Measurements from ENCODE around the gene SHROOM1.

GRCh38 chr5:132812781-132813598 is 17.5 kb downstream of the SHROOM1 start, which contains the start of gene SOWAHA:
- no peak for TF ChIP-seq SP2 (IDR thresholded peaks at IDR 0.05; ENCODE audit: low read length)
- TF ChIP-seq HDAC2 (IDR thresholded peaks at IDR 0.05; ENCODE audit: borderline replicate concordance in 1 of 2, low read depth in 2 of 2, low read length in 2 of 2): no peak
- no peak for TF ChIP-seq CTCF (IDR thresholded peaks at IDR 0.05; ENCODE audit: control extremely low read depth in 1 of 3, insufficient read depth in 1 of 3, low read depth in 1 of 3, low read length in 3 of 3)
- TF ChIP-seq KDM4A (IDR thresholded peaks at IDR 0.05; ENCODE audit: low read depth, low read length, severe bottlenecking): no peak
- no peak for TF ChIP-seq EP300 (IDR thresholded peaks at IDR 0.05; ENCODE audit: borderline replicate concordance in 1 of 2, low read depth in 2 of 2, low read length in 2 of 2)
- no peak for TF ChIP-seq BRCA1 (IDR thresholded peaks at IDR 0.05; ENCODE audit: low read depth, low read length)
- TF ChIP-seq ATF2 (IDR thresholded peaks at IDR 0.05; ENCODE audit: low read length): no peak
- no peak for TF ChIP-seq RNF2 (IDR thresholded peaks at IDR 0.05; ENCODE audit: borderline replicate concordance, low read depth, low read length, missing control alignments, poor library complexity, severe bottlenecking)
- TF ChIP-seq EZH2 (IDR thresholded peaks at IDR 0.05; ENCODE audit: low read depth, low read length, severe bottlenecking): no peak
- no peak for TF ChIP-seq POLR2A (IDR thresholded peaks at IDR 0.05; ENCODE audit: control extremely low read depth in 1 of 2, low read depth in 2 of 2, low read length in 2 of 2)
- no peak for TF ChIP-seq POLR2AphosphoS5 (IDR thresholded peaks at IDR 0.05; ENCODE audit: low read depth, low read length)
- TF ChIP-seq GABPA (IDR thresholded peaks at IDR 0.05; ENCODE audit: borderline replicate concordance, insufficient read depth, low read length): no peak
- TF ChIP-seq NANOG (IDR thresholded peaks at IDR 0.05; ENCODE audit: insufficient read depth, low read depth, low read length, poor library complexity, severe bottlenecking): no peak

Measured in H1 (cell line).